Measurements from ENCODE around the gene NEUROG1. TPM values are rescaled to one million over a fixed set of nuclear protein-coding genes. Genes with fewer than 3 reads are reported as not detected.

NEUROG1 gene
- total RNA-seq, 2 experiments from 2014 or later, result not detected

- Mint-ChIP-seq H3K9me3 (no peaks in the 10 kb centered on the region), H3K27ac (no peak overlapping the region), H3K27me3 (peaks cover 7% of the 10 kb centered on the region), H3K36me3 (ENCODE audit: low read depth) (no peaks in the 10 kb centered on the region), H3K4me1 (ENCODE audit: low read depth) (no peaks in the 10 kb centered on the region), H3K4me3 (no peak overlapping the region)
- ChIA-PET POLR2A (no interaction called here), CTCF (interaction anchor here (3.4 to 17.6 kb wide), 3 partner anchors 10 to 111 kb away, joined by 12 to 380 read pairs (median 26); no protein-coding TSS in a partner anchor)
- TF ChIP-seq, protein P1, sequence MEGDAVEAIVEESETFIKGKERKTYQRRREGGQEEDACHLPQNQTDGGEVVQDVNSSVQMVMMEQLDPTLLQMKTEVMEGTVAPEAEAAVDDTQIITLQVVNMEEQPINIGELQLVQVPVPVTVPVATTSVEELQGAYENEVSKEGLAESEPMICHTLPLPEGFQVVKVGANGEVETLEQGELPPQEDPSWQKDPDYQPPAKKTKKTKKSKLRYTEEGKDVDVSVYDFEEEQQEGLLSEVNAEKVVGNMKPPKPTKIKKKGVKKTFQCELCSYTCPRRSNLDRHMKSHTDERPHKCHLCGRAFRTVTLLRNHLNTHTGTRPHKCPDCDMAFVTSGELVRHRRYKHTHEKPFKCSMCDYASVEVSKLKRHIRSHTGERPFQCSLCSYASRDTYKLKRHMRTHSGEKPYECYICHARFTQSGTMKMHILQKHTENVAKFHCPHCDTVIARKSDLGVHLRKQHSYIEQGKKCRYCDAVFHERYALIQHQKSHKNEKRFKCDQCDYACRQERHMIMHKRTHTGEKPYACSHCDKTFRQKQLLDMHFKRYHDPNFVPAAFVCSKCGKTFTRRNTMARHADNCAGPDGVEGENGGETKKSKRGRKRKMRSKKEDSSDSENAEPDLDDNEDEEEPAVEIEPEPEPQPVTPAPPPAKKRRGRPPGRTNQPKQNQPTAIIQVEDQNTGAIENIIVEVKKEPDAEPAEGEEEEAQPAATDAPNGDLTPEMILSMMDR (IDR thresholded peaks at IDR 0.05), result no peak
- intact Hi-C loops (cut with micrococcal nuclease), result no loop called here
- DNase-seq (no peak), ATAC-seq (no peak)
Observed at GRCh38 chr5:135571902-135572301, 36.1 kb upstream of the NEUROG1 start.

GRCh38 chr5:135571066-135571609 lies 35.4 kb upstream of the NEUROG1 start:
- intact Hi-C loops (cut with micrococcal nuclease), result no loop called here
- Mint-ChIP-seq H3K36me3 (ENCODE audit: low read depth) (no peaks in the 10 kb centered on the region), H3K9me3 (no peaks in the 10 kb centered on the region), H3K27me3 (peaks cover 5% of the 10 kb centered on the region), H3K4me3 (no peak overlapping the region), H3K27ac (no peak overlapping the region), H3K4me1 (ENCODE audit: low read depth) (no peaks in the 10 kb centered on the region)
- POLR2A ChIA-PET, result no interaction called here
- TF ChIP-seq, protein P1 (IDR thresholded peaks at IDR 0.05), result no peak
- CTCF ChIA-PET, result interaction anchor here (3.4 to 17.6 kb wide), 3 partner anchors 10 to 110 kb away, joined by 12 to 380 read pairs (median 26); no protein-coding TSS in a partner anchor
- no peak for DNase-seq
- ATAC-seq, result no peak

DNA sequence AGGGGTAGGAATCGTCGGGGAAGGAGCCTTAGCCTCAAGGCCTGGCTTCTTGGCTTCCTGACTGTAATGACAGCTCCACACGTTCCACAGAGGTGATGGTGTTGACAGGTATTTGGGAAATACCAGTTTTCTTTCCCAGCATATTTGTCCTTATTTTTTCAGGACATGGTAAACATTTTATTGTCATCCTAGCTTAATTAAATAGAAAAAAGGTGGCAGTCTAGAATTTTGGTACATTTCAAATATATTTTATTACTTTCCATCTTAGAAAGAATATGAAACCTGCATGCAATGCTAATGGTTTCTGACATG lies 34.6 kb upstream of the NEUROG1 start:
- no peak overlapping the region for H3K27ac Mint-ChIP-seq
- H3K27me3 Mint-ChIP-seq, result peaks cover 1% of the 10 kb centered on the region
- CTCF ChIA-PET, result interaction anchor here (0.6 to 17.6 kb wide), 5 partner anchors 9 to 260 kb away, joined by 3 to 380 read pairs (median 12); no protein-coding TSS in a partner anchor
- DNase-seq, result no peak
- no peak for ATAC-seq
- H3K9me3 Mint-ChIP-seq, result no peaks in the 10 kb centered on the region
- H3K4me3 Mint-ChIP-seq, result no peak overlapping the region
- intact Hi-C loops (cut with micrococcal nuclease), result no loop called here
- no peaks in the 10 kb centered on the region for H3K36me3 Mint-ChIP-seq (ENCODE audit: low read depth)
- POLR2A ChIA-PET, result no interaction called here
- TF ChIP-seq, protein P1 (IDR thresholded peaks at IDR 0.05), result peak; percentile 8
- no peaks in the 10 kb centered on the region for H3K4me1 Mint-ChIP-seq (ENCODE audit: low read depth)

DNA sequence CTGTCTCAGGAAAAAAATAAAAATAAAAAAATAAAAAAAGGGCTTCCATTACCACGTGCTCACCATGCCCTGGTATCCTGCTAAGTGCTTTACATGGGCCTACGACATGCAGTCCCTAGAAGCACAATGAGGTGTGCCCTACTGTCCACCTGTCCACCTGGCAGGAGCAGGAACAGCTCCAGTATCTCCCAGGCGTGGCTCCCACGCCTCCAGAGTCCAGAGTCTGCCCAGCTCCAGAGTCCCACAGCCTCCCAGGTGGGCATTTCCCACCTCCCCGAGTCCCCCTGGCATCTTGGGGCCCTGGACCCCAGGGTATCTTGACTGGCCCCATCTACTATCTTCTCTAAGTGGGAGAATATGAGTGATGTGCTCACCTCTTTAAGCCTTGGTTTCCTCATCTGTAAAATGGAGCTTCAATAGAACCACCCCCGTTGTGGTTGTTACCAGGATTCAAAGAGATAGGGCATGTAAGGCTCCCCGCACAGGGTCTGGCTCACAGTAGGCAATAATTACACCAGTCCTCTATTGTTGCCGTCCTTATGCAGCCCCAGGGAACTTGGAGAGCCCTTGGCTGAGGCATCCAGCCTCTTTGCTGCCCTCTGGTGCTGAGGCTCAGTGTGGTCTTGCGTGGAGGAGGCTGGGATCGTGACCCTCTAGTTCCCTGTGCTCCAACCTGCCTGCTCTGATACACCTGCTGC lies 34.1 kb upstream of the NEUROG1 start:
- peak; percentile 22 for DNase-seq

More for the DNA sequence above, 34.1 kb upstream of the NEUROG1 start:
- TF ChIP-seq, protein P1 (IDR thresholded peaks at IDR 0.05), result peak; percentile 36
- Mint-ChIP-seq H3K9me3 (no peaks in the 10 kb centered on the region), H3K27ac (no peak overlapping the region), H3K27me3 (peaks cover 1% of the 10 kb centered on the region), H3K36me3 (ENCODE audit: low read depth) (no peaks in the 10 kb centered on the region), H3K4me1 (ENCODE audit: low read depth) (no peaks in the 10 kb centered on the region), H3K4me3 (no peak overlapping the region)
- ChIA-PET POLR2A (no interaction called here), CTCF (interaction anchor here (0.6 to 17.6 kb wide), 6 partner anchors 8 to 260 kb away, joined by 3 to 380 read pairs (median 8); no protein-coding TSS in a partner anchor)
- intact Hi-C loops (cut with micrococcal nuclease), result no loop called here
- peak; percentile 37 for ATAC-seq

All from activated CD8-positive, alpha-beta T cell treated with anti-CD3 and anti-CD28 coated beads for 36 hours (primary cell).